Measurements from ENCODE around the gene GPRC5B. TPM values are rescaled to one million over a fixed set of nuclear protein-coding genes. Genes with fewer than 3 reads are reported as not detected.

Gene GPRC5B
- polyA plus RNA-seq, 6 donors from 2014 or later = not detected

GRCh38 chr16:19824216-19824615, 60.4 kb downstream of the GPRC5B start:
- Mint-ChIP-seq H3K27ac (no peak overlapping the region), H3K4me1 (no peaks in the 10 kb centered on the region), H3K9me3 (no peaks in the 10 kb centered on the region), H3K4me3 (no peak overlapping the region), H3K27me3 (no peaks in the 10 kb centered on the region), H3K36me3 (no peaks in the 10 kb centered on the region)
- ATAC-seq (ENCODE audit: low read depth in 2 of 2) (no peak), DNase-seq (no peak)

GRCh38 chr16:19823322-19823721, 61.3 kb downstream of the GPRC5B start:
- ATAC-seq (ENCODE audit: low read depth in 2 of 2) (no peak), DNase-seq (no peak)
- Mint-ChIP-seq H3K4me3 (no peak overlapping the region), H3K27ac (no peak overlapping the region), H3K9me3 (no peaks in the 10 kb centered on the region), H3K36me3 (no peaks in the 10 kb centered on the region), H3K4me1 (no peaks in the 10 kb centered on the region), H3K27me3 (no peaks in the 10 kb centered on the region)

- no peak for ATAC-seq (ENCODE audit: low read depth in 2 of 2)
- H3K4me3 Mint-ChIP-seq = no peak overlapping the region
- H3K27ac Mint-ChIP-seq = no peak overlapping the region
- H3K4me1 Mint-ChIP-seq = no peaks in the 10 kb centered on the region
- H3K36me3 Mint-ChIP-seq = no peaks in the 10 kb centered on the region
- H3K27me3 Mint-ChIP-seq = no peaks in the 10 kb centered on the region
- no peaks in the 10 kb centered on the region for H3K9me3 Mint-ChIP-seq
- no peak for DNase-seq
These were observed 62.1 kb downstream of the GPRC5B start for GRCh38 chr16:19822533-19822932.

- Mint-ChIP-seq H3K27ac (no peak overlapping the region), H3K4me1 (no peaks in the 10 kb centered on the region), H3K36me3 (peaks cover 0 to 6% of the 10 kb centered on the region in 2 donors), H3K4me3 (no peak overlapping the region), H3K27me3 (peaks cover 0 to 6% (median 4%) of the 10 kb centered on the region in 3 donors), H3K9me3 (peaks cover 5 to 10% (median 8%) of the 10 kb centered on the region in 7 donors)
- DNase-seq (no peak), ATAC-seq (ENCODE audit: low read depth in 2 of 2) (no peak)
These were observed 66.8 kb downstream of the GPRC5B start for GRCh38 chr16:19817875-19818274.

- H3K27ac Mint-ChIP-seq = no peak overlapping the region
- peaks cover 0 to 6% (median 6%) of the 10 kb centered on the region in 3 donors for H3K27me3 Mint-ChIP-seq
- H3K36me3 Mint-ChIP-seq = peaks cover 0 to 9% of the 10 kb centered on the region in 2 donors
- H3K4me1 Mint-ChIP-seq = no peaks in the 10 kb centered on the region
- no peak overlapping the region for H3K4me3 Mint-ChIP-seq
- DNase-seq (no peak), ATAC-seq (ENCODE audit: low read depth in 2 of 2) (no peak)
- peaks cover 6 to 16% (median 13%) of the 10 kb centered on the region in 7 donors for H3K9me3 Mint-ChIP-seq
These were observed 67.5 kb downstream of the GPRC5B start for GRCh38 chr16:19817122-19817521.

- Mint-ChIP-seq H3K9me3 (peaks cover 6 to 16% (median 13%) of the 10 kb centered on the region in 7 donors), H3K4me1 (no peaks in the 10 kb centered on the region), H3K36me3 (peaks cover 0 to 9% of the 10 kb centered on the region in 2 donors), H3K27me3 (peaks cover 0 to 6% (median 6%) of the 10 kb centered on the region in 3 donors), H3K4me3 (no peak overlapping the region), H3K27ac (no peak overlapping the region)
- DNase-seq (no peak), ATAC-seq (ENCODE audit: low read depth in 2 of 2) (no peak)
These were observed 69.2 kb downstream of the GPRC5B start for GRCh38 chr16:19815418-19815817.

GRCh38 chr16:19812986-19813385, 71.7 kb downstream of the GPRC5B start:
- ATAC-seq (ENCODE audit: low read depth in 2 of 2) = no peak
- no peak for DNase-seq
- Mint-ChIP-seq H3K4me3 (no peak overlapping the region), H3K27me3 (peaks cover 0 to 6% (median 6%) of the 10 kb centered on the region in 3 donors), H3K36me3 (peaks cover 0 to 9% of the 10 kb centered on the region in 2 donors), H3K27ac (no peak overlapping the region), H3K9me3 (peaks cover 6 to 16% (median 13%) of the 10 kb centered on the region in 7 donors), H3K4me1 (no peaks in the 10 kb centered on the region)

- DNase-seq (no peak), ATAC-seq (ENCODE audit: low read depth in 2 of 2) (no peak)
- H3K4me3 Mint-ChIP-seq = no peak overlapping the region
- H3K9me3 Mint-ChIP-seq = peaks cover 6 to 24% (median 14%) of the 10 kb centered on the region in 7 donors
- peaks cover 0 to 6% (median 6%) of the 10 kb centered on the region in 3 donors for H3K27me3 Mint-ChIP-seq
- no peak overlapping the region for H3K27ac Mint-ChIP-seq
- no peaks in the 10 kb centered on the region for H3K4me1 Mint-ChIP-seq
- H3K36me3 Mint-ChIP-seq = peaks cover 0 to 12% of the 10 kb centered on the region in 2 donors
These were observed 73.6 kb downstream of the GPRC5B start for GRCh38 chr16:19810817-19811731.

GRCh38 chr16:19809693-19810092, 75.0 kb downstream of the GPRC5B start:
- Mint-ChIP-seq H3K9me3 (peaks cover 9 to 36% (median 22%) of the 10 kb centered on the region in 7 donors), H3K4me3 (no peak overlapping the region), H3K36me3 (peaks cover 0 to 22% of the 10 kb centered on the region in 2 donors), H3K27me3 (peaks cover 0 to 6% (median 6%) of the 10 kb centered on the region in 3 donors), H3K27ac (no peak overlapping the region), H3K4me1 (peaks cover 5 to 8% (median 6%) of the 10 kb centered on the region in 3 donors)
- ATAC-seq (ENCODE audit: low read depth in 2 of 2) = no peak
- DNase-seq = no peak

GRCh38 chr16:19809121-19809635, 75.5 kb downstream of the GPRC5B start:
- Mint-ChIP-seq H3K36me3 (peaks cover 0 to 22% of the 10 kb centered on the region in 2 donors), H3K4me1 (peaks cover 5 to 11% (median 10%) of the 10 kb centered on the region in 3 donors), H3K4me3 (no peak overlapping the region), H3K27me3 (peaks cover 0 to 6% (median 6%) of the 10 kb centered on the region in 3 donors), H3K9me3 (peaks cover 9 to 36% (median 22%) of the 10 kb centered on the region in 7 donors), H3K27ac (no peak overlapping the region)
- no peak for DNase-seq
- ATAC-seq (ENCODE audit: low read depth in 2 of 2) = no peak

GRCh38 chr16:19808061-19808641, 76.5 kb downstream of the GPRC5B start:
- no peak overlapping the region for H3K27ac Mint-ChIP-seq
- H3K4me3 Mint-ChIP-seq = no peak overlapping the region

More at GRCh38 chr16:19808061-19808641, 76.5 kb downstream of the GPRC5B start:
- Mint-ChIP-seq H3K4me1 (peaks cover 5 to 11% (median 10%) of the 10 kb centered on the region in 3 donors), H3K36me3 (peaks cover 0 to 18% of the 10 kb centered on the region in 2 donors), H3K9me3 (peaks cover 7 to 30% (median 18%) of the 10 kb centered on the region in 7 donors), H3K27me3 (peaks cover 0 to 4% (median under 1%) of the 10 kb centered on the region in 3 donors)
- DNase-seq = no peak
- no peak for ATAC-seq (ENCODE audit: low read depth in 2 of 2)

Data from naive B cell (primary cell).